PFSK-1 (cell line): ENCODE measurements around the gene FAM236C. TPM values are rescaled to one million over a fixed set of nuclear protein-coding genes. Genes with fewer than 3 reads are reported as not detected.
"Not testable (repeated sequence)": the region's sequence is repeated elsewhere in the genome, so short reads cannot be mapped to it uniquely, and the experiment has no call there.

ENCODE experiments used
- FOXP2 ChIP-seq: optimal IDR thresholded peaks from 2 replicates; pipeline ENCODE3; 2011; ENCODE audit warnings: borderline replicate concordance, control low read depth, inconsistent platforms; ENCODE audit not compliant: insufficient read depth; ENCODE audit errors: extremely low read length, extremely low read depth
- POLR2AphosphoS5 ChIP-seq: IDR thresholded peaks from 2 replicates; pipeline ENCODE4 v1.6.1; 2012; ENCODE audit warnings: low read depth, mild to moderate bottlenecking, control low read depth, low read length, moderate library complexity
- REST ChIP-seq, 2 experiments: IDR thresholded peaks; 2 replicates each; pipeline versions ENCODE4 v1.6.1 to v1.8.0; 2011 to 2012; ENCODE audit warnings: low read depth in 2 of 2, low read length in 2 of 2, control low read depth in 1 of 2, inconsistent platforms in 1 of 2, mild to moderate bottlenecking in 1 of 2, moderate library complexity in 1 of 2; ENCODE audit not compliant: insufficient read depth in 1 of 2
- SIN3A ChIP-seq: IDR thresholded peaks from 2 replicates; pipeline ENCODE4 v1.6.1; 2012; ENCODE audit warnings: mild to moderate bottlenecking, low read length, moderate library complexity, borderline replicate concordance; ENCODE audit not compliant: insufficient read depth
- TAF1 ChIP-seq: IDR thresholded peaks from 2 replicates; pipeline ENCODE4 v1.6.1; 2012; ENCODE audit warnings: low read length, control low read depth, borderline replicate concordance; ENCODE audit not compliant: insufficient read depth
- polyA plus RNA-seq: library from polyadenylated mRNA; unstranded; fragments of >200 nt; gene quantifications from one replicate; pipeline ENCODE4 v1.2.1, GENCODE V29; 2012; ENCODE audit warnings: low read depth, missing spikeins; ENCODE audit not compliant: insufficient read length

FAM236C gene
- polyA plus RNA-seq: not detected

GRCh38 chrX:72912315-72912714 is at the start of gene FAM236C:
Gene FAM236C, plus strand, starts transcription at chrX:72912615. Its CDS starts 100 bp downstream, at chrX:72912715.
- not testable (repeated sequence) for TF ChIP-seq FOXP2; POLR2AphosphoS5; REST (IDR thresholded peaks at IDR 0.05; ENCODE audit: insufficient read depth in 1 of 2, low read depth in 2 of 2, low read length in 2 of 2)

- TF ChIP-seq FOXP2; REST (IDR thresholded peaks at IDR 0.05; ENCODE audit: insufficient read depth in 1 of 2, low read depth in 2 of 2, low read length in 2 of 2); SIN3A: not testable (repeated sequence)
Observed at GRCh38 chrX:72937906-72938305, 25.5 kb downstream of the FAM236C start, which contains the start of gene FAM236A. Gene FAM236A, plus strand, starts transcription at chrX:72938206. Its CDS starts 57 bp downstream, at chrX:72938263.

GRCh38 chrX:72943819-72944169 is 31.4 kb downstream of the FAM236C start, which contains the start of gene DMRTC1:
Gene DMRTC1, minus strand, starts transcription at chrX:72943837. Its CDS starts 68,143 bp downstream, at chrX:72875694.
- TF ChIP-seq SIN3A; REST (IDR thresholded peaks at IDR 0.05; ENCODE audit: insufficient read depth in 1 of 2, low read depth in 2 of 2, low read length in 2 of 2); TAF1: not testable (repeated sequence)
